Stimulated activated memory B cell treated with anti-CD40 and anti-IgM and Interleukin-4, amounts not matched to agents 10 μg/mL and 1 μg/mL and 100 μg/mL, for 72 hours (primary cell): ENCODE data around the gene LPAR6.

Source experiments
- ATAC-seq: fragments of 150-1000 bp; cut with Tn5 transposase; 2 replicates; pipeline ENCODE4 v1.10.0; 2021
- H3K27ac Mint-ChIP-seq: one replicate; pipeline ENCODE4 v1.8.0; 2022; ENCODE audit warnings: mild to moderate bottlenecking, mixed read lengths
- H3K27me3 Mint-ChIP-seq: one replicate; pipeline ENCODE4 v1.8.0; 2022; ENCODE audit warnings: mixed read lengths
- H3K36me3 Mint-ChIP-seq: one replicate; pipeline ENCODE4 v1.8.0; 2022; ENCODE audit warnings: mixed read lengths
- H3K4me1 Mint-ChIP-seq: one replicate; pipeline ENCODE4 v1.8.0; 2022; ENCODE audit warnings: mixed read lengths
- H3K4me3 Mint-ChIP-seq: one replicate; pipeline ENCODE4 v1.8.0; 2022; ENCODE audit warnings: mild to moderate bottlenecking, moderate library complexity, mixed read lengths
- H3K9me3 Mint-ChIP-seq: one replicate; pipeline ENCODE4 v1.8.0; 2022; ENCODE audit warnings: mixed read lengths

The LPAR6 gene

GRCh38 chr13:48402325-48402932 is 10.5 kb downstream of the LPAR6 start:
- Mint-ChIP-seq H3K9me3 (no peaks in the 10 kb centered on the region), H3K36me3 (peaks cover 58% of the 10 kb centered on the region), H3K4me1 (peaks cover 22% of the 10 kb centered on the region), H3K4me3 (no peak overlapping the region), H3K27ac (no peak overlapping the region), H3K27me3 (no peaks in the 10 kb centered on the region)
- ATAC-seq: no peak

GRCh38 chr13:48401480-48401879 is 11.4 kb downstream of the LPAR6 start:
- H3K36me3 Mint-ChIP-seq: peaks cover 58% of the 10 kb centered on the region
- H3K4me1 Mint-ChIP-seq: peaks cover 22% of the 10 kb centered on the region
- H3K27ac Mint-ChIP-seq: no peak overlapping the region
- H3K27me3 Mint-ChIP-seq: no peaks in the 10 kb centered on the region
- no peak for ATAC-seq
- H3K4me3 Mint-ChIP-seq: no peak overlapping the region
- H3K9me3 Mint-ChIP-seq: no peaks in the 10 kb centered on the region

- Mint-ChIP-seq H3K4me3 (no peak overlapping the region), H3K27me3 (no peaks in the 10 kb centered on the region), H3K4me1 (peaks cover 22% of the 10 kb centered on the region), H3K9me3 (no peaks in the 10 kb centered on the region), H3K27ac (no peak overlapping the region), H3K36me3 (peaks cover 58% of the 10 kb centered on the region)
- no peak for ATAC-seq
Observed at GRCh38 chr13:48400850-48401291, 12.0 kb downstream of the LPAR6 start.

- no peak overlapping the region for H3K27ac Mint-ChIP-seq
- peaks cover 5% of the 10 kb centered on the region for H3K9me3 Mint-ChIP-seq
- H3K4me1 Mint-ChIP-seq: peaks cover 22% of the 10 kb centered on the region
- ATAC-seq: no peak
- no peak overlapping the region for H3K4me3 Mint-ChIP-seq
- peaks cover 59% of the 10 kb centered on the region for H3K36me3 Mint-ChIP-seq
- no peaks in the 10 kb centered on the region for H3K27me3 Mint-ChIP-seq
Observed at GRCh38 chr13:48400090-48400694, 12.7 kb downstream of the LPAR6 start.

- Mint-ChIP-seq H3K4me3 (no peak overlapping the region), H3K36me3 (peaks cover 67% of the 10 kb centered on the region), H3K27me3 (no peaks in the 10 kb centered on the region), H3K27ac (no peak overlapping the region), H3K4me1 (peaks cover 22% of the 10 kb centered on the region), H3K9me3 (peaks cover 5% of the 10 kb centered on the region)
- no peak for ATAC-seq
Observed at GRCh38 chr13:48398450-48399095, 14.3 kb downstream of the LPAR6 start.

GRCh38 chr13:48397744-48398143 is 15.2 kb downstream of the LPAR6 start:
- Mint-ChIP-seq H3K36me3 (peaks cover 67% of the 10 kb centered on the region), H3K9me3 (peaks cover 5% of the 10 kb centered on the region), H3K27ac (no peak overlapping the region), H3K27me3 (no peaks in the 10 kb centered on the region), H3K4me1 (peaks cover 22% of the 10 kb centered on the region), H3K4me3 (no peak overlapping the region)
- no peak for ATAC-seq

GRCh38 chr13:48393698-48394085 is 19.2 kb downstream of the LPAR6 start:
- peaks cover 91% of the 10 kb centered on the region for H3K36me3 Mint-ChIP-seq
- H3K4me1 Mint-ChIP-seq: peaks cover 4% of the 10 kb centered on the region
- no peaks in the 10 kb centered on the region for H3K27me3 Mint-ChIP-seq
- H3K4me3 Mint-ChIP-seq: no peak overlapping the region
- peaks cover 23% of the 10 kb centered on the region for H3K9me3 Mint-ChIP-seq
- no peak overlapping the region for H3K27ac Mint-ChIP-seq
- no peak for ATAC-seq

- Mint-ChIP-seq H3K4me3 (no peak overlapping the region), H3K27me3 (no peaks in the 10 kb centered on the region), H3K4me1 (peaks cover 4% of the 10 kb centered on the region), H3K9me3 (peaks cover 27% of the 10 kb centered on the region), H3K27ac (no peak overlapping the region), H3K36me3 (peaks cover 91% of the 10 kb centered on the region)
- no peak for ATAC-seq
Observed at GRCh38 chr13:48393030-48393697, 19.7 kb downstream of the LPAR6 start.

- no peak for ATAC-seq
- no peak overlapping the region for H3K4me3 Mint-ChIP-seq
- H3K4me1 Mint-ChIP-seq: peaks cover 4% of the 10 kb centered on the region
- no peak overlapping the region for H3K27ac Mint-ChIP-seq
- peaks cover 27% of the 10 kb centered on the region for H3K9me3 Mint-ChIP-seq
- no peaks in the 10 kb centered on the region for H3K27me3 Mint-ChIP-seq
- H3K36me3 Mint-ChIP-seq: peaks cover 100% of the 10 kb centered on the region
Observed at GRCh38 chr13:48391257-48391656, 21.7 kb downstream of the LPAR6 start.

- peaks cover 82% of the 10 kb centered on the region for H3K36me3 Mint-ChIP-seq
- no peak for ATAC-seq
- peaks cover 22% of the 10 kb centered on the region for H3K9me3 Mint-ChIP-seq
- no peak overlapping the region for H3K27ac Mint-ChIP-seq
- H3K4me3 Mint-ChIP-seq: no peak overlapping the region
- no peaks in the 10 kb centered on the region for H3K4me1 Mint-ChIP-seq
- no peaks in the 10 kb centered on the region for H3K27me3 Mint-ChIP-seq
Observed at GRCh38 chr13:48386816-48387215, 26.1 kb downstream of the LPAR6 start.

GRCh38 chr13:48383384-48383783 is 29.5 kb downstream of the LPAR6 start:
- peaks cover 6% of the 10 kb centered on the region for H3K4me1 Mint-ChIP-seq
- ATAC-seq: no peak
- H3K9me3 Mint-ChIP-seq: peaks cover under 1% of the 10 kb centered on the region
- no peak overlapping the region for H3K27ac Mint-ChIP-seq
- peaks cover 66% of the 10 kb centered on the region for H3K36me3 Mint-ChIP-seq
- H3K4me3 Mint-ChIP-seq: no peak overlapping the region
- H3K27me3 Mint-ChIP-seq: no peaks in the 10 kb centered on the region

GRCh38 chr13:48380581-48380980 is 32.3 kb downstream of the LPAR6 start:
- ATAC-seq: no peak
- Mint-ChIP-seq H3K27ac (no peak overlapping the region), H3K27me3 (no peaks in the 10 kb centered on the region), H3K4me1 (peaks cover 6% of the 10 kb centered on the region), H3K36me3 (peaks cover 52% of the 10 kb centered on the region), H3K9me3 (no peaks in the 10 kb centered on the region), H3K4me3 (no peak overlapping the region)

- peaks cover 6% of the 10 kb centered on the region for H3K4me1 Mint-ChIP-seq
- no peak overlapping the region for H3K27ac Mint-ChIP-seq
- no peak for ATAC-seq
- H3K4me3 Mint-ChIP-seq: no peak overlapping the region
- peaks cover 56% of the 10 kb centered on the region for H3K36me3 Mint-ChIP-seq
- H3K9me3 Mint-ChIP-seq: peaks cover 3% of the 10 kb centered on the region
- H3K27me3 Mint-ChIP-seq: no peaks in the 10 kb centered on the region
Observed at GRCh38 chr13:48377857-48378256, 35.1 kb downstream of the LPAR6 start.

- Mint-ChIP-seq H3K27me3 (no peaks in the 10 kb centered on the region), H3K9me3 (peaks cover 3% of the 10 kb centered on the region), H3K36me3 (peaks cover 69% of the 10 kb centered on the region), H3K4me1 (no peaks in the 10 kb centered on the region), H3K27ac (no peak overlapping the region), H3K4me3 (no peak overlapping the region)
- no peak for ATAC-seq
Observed at GRCh38 chr13:48370815-48371214, 42.1 kb downstream of the LPAR6 start.

- H3K4me1 Mint-ChIP-seq: no peaks in the 10 kb centered on the region
- H3K27me3 Mint-ChIP-seq: no peaks in the 10 kb centered on the region
- peaks cover 72% of the 10 kb centered on the region for H3K36me3 Mint-ChIP-seq
- H3K27ac Mint-ChIP-seq: no peak overlapping the region
- ATAC-seq: no peak
- peaks cover 3% of the 10 kb centered on the region for H3K9me3 Mint-ChIP-seq
- H3K4me3 Mint-ChIP-seq: no peak overlapping the region
Observed at GRCh38 chr13:48369988-48370387, 42.9 kb downstream of the LPAR6 start.
